ENCODE results near the gene PTN.

Gene PTN

DNA sequence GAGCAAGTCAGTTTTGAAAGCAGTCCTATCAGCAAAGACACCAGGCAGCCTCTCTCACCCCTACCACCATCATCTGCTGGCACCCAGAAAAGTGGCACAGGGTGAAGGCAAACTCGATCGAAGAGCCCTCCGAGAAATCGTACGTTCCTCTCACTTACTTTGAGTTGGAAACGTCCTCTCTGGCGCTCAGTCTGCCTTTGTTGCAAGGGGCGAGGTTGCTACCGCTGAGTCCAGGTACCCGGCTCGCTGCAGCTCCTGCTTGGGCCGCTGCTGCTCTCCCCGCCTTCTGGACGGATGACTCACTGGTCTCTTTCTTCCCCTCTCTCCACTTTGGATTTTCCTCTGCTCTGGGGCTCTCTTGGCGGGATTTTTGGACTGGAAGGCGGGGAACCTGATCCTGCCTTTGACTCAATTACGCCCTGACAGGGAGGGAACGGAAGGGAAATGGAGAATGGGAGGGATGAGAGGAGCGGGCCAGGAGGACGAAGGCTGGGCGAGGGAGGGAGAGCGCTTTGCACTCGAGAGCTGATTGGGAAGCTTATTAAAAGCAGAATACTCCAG is at the start of gene PTN:
Gene PTN, minus strand, starts transcription at position 453 of the 561 bp plus-strand sequence. CDS start 88,760 bp downstream, outside the sequence.
- peak; percentile 63 for DNase-seq (ENCODE audit: low spot score)

DNA sequence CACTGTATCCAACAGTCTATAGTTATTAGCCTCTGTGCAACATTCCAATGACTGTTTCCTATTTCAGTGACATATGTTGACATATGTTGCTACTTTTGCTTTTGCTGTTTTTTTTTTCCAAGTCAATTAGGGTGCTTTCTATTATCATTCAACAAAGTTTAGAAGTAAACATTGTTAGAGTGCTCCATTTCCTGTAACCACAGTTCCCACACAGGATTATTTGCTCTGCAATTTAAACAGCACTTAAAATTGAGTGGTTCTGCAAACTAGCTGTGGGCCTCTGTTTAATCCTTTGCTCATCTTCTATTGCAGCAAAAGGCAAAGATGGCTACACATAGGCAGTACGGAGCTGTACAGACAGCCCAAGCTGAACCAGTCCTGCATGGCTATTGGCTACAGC is 46.5 kb upstream of the PTN start:
- DNase-seq (ENCODE audit: low spot score): no peak

DNA sequence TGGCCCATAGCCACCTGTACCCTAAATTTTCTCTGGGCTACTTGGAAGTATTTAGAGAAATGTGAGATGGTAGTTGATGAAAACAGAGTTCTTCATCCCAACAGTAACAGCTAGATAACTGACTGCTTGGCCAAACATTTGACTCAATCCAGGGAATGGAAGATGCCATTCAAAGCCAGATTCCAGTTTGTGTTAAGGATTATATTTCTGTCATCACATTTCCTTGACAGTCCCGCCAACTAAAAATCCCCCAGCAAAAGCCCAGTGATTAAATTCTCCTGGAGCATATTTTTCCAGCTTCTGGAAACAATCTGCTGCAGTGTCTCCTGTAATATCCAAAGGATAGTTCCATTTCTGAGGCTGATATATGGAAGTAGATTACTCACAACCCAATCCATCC is 45.4 kb upstream of the PTN start:
- DNase-seq (ENCODE audit: low spot score): no peak

DNA sequence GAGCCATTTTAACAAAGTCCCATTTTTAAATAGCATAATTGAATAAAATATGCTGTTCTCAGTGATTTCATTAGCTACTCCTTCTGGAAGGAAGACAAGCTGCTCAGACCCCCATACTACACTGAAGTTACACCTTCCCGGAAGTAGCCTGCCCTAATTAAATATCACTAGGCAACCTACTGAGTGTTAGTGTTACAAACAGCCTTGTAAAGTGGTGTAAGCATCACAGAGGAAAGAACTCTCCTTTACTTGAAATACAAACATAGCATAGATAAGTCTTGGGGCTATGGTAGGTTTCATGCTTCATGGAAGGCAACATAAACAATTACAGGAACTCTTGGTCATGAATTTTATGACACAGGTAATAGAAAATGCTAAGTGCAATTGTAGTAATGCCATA is 43.4 kb upstream of the PTN start:
- no peak for DNase-seq (ENCODE audit: low spot score)

- DNase-seq (ENCODE audit: low spot score): no peak
Measured at GRCh38 chr7:137381045-137381444, 37.5 kb upstream of the PTN start.

- no peak for DNase-seq (ENCODE audit: low spot score)
Measured at GRCh38 chr7:137373507-137373906, 30.0 kb upstream of the PTN start.

GRCh38 chr7:137371616-137372015 is 28.1 kb upstream of the PTN start:
- no peak for DNase-seq (ENCODE audit: low spot score)

GRCh38 chr7:137366995-137367394 is 23.5 kb upstream of the PTN start:
- no peak for DNase-seq (ENCODE audit: low spot score)

DNA sequence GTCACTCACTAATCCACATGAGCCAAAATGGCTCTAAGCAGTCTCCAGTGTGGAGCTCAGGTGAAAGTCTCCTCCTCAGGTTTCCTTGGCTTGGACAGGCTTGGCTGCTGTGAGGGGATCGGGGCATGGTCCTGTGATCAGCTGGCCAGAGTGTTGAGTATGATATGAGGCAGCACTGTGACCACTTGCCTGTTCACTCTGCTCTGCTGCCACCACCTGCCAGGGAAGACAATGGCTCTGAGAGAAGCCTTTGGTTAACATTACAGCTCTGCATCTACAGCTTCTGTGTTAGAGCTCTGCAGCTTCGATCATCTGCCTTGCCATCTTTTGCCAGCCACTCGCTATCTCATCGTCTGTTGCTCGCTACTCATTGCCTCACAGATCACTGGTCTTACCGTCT is 20.1 kb upstream of the PTN start:
- no peak for DNase-seq (ENCODE audit: low spot score)

- DNase-seq (ENCODE audit: low spot score): no peak
Measured at GRCh38 chr7:137360087-137360679, 16.6 kb upstream of the PTN start.

GRCh38 chr7:137354961-137355360 is 11.4 kb upstream of the PTN start:
- no peak for DNase-seq (ENCODE audit: low spot score)

- no peak for DNase-seq (ENCODE audit: low spot score)
Measured at GRCh38 chr7:137354396-137354795, 10.9 kb upstream of the PTN start.

GRCh38 chr7:137351941-137352340 is 8.4 kb upstream of the PTN start:
- no peak for DNase-seq (ENCODE audit: low spot score)

- no peak for DNase-seq (ENCODE audit: low spot score)
Measured at GRCh38 chr7:137345799-137346449, 2.4 kb upstream of the PTN start.

GRCh38 chr7:137342828-137343261 is 688 bp downstream of the PTN start:
- peak; percentile 11 for DNase-seq (ENCODE audit: low spot score)

GRCh38 chr7:137342265-137342664 is 1.3 kb downstream of the PTN start:
- DNase-seq (ENCODE audit: low spot score): peak; percentile 9

DNA sequence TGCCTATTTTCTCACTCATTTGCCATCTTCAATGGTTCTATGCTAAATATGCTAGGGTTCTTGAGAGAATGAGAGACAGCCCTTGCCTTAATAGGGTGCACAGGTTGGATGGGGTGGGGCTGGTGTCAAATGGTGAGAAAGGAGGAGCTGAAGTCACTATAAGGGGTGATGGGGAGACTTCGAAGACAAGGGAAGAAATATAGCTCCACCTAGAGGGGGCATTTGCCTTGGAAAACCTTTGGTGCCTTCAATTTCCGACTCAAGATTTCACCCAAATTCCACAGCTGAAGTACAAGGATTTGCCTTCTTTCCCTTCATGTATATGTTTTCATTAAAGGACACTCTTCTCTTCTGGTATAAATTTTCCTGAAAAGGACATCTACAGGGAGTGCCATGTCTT is 5.6 kb downstream of the PTN start:
- no peak for DNase-seq (ENCODE audit: low spot score)

DNA sequence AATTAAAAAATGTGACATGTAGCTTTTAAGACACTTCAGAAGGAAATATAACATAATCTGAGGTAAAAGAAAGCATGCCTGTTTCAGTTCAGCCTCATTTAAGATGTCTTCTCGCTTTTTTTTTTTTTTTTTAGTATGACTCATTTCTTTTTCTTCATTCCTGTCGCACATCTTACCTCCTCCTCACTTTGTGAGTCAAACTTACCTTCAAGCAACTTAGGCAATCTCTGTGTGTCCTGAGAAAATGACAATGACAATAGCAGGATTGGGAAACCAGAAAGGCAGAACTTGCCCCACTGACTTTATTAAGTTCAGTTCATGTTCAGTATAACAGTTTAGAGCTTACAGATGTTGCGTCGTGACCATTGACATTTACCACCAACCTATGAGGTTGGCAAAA is 7.7 kb downstream of the PTN start:
- no peak for DNase-seq (ENCODE audit: low spot score)

DNA sequence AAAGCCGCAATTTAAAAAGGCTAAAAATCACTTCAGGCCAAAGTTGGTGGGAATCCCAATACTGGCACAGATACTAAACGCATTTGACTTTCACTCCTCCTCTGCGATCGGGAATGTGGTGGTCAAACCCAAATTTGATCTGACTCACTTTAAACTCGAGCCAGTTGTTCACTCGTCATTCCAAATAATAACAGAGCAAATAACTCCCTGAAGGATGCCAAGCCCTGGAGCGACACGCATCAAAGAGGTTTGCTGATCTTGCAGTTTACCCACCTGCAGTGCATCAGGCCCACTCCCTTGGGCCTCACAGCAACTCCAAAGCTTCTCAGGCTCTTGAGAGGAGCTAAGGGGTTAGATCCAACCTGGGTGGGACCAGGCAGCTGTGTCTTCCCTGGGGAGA is 12.2 kb downstream of the PTN start:
- peak; percentile 27 for DNase-seq (ENCODE audit: low spot score)

GRCh38 chr7:137329411-137329810 is 14.1 kb downstream of the PTN start:
- DNase-seq (ENCODE audit: low spot score): peak; percentile 28

GRCh38 chr7:137328373-137329120 is 15.0 kb downstream of the PTN start:
- DNase-seq (ENCODE audit: low spot score): no peak

DNA sequence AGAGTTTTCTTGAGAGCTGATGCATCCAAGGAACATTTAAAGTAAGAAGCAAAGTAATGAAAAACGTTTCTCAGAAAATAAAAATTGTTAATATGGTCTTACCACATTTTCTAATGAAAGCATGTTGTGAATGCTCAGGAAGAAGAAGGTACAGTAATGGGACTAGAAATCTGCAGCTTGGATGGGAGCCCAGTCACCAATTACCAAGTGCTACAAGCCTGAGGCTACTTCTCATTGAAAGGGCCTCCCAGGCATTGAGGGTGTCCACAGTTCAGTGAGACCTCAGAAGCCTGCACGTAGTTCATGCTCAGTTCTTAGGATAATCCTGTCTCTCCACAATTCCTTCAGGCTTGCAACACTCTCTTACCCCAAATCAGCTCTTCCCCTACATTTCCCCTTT is 17.6 kb downstream of the PTN start:
- no peak for DNase-seq (ENCODE audit: low spot score)

All from AG20443 (cell line).